Heart right ventricle (tissue), 16 donors: ENCODE data around the gene TTBK2. TPM values are rescaled to one million over a fixed set of nuclear protein-coding genes. Genes with fewer than 3 reads are reported as not detected.
"Not testable (repeated sequence)": the region's sequence is repeated elsewhere in the genome, so short reads cannot be mapped to it uniquely, and the experiment has no call there.

Experiments
- ATAC-seq, 8 donors: fragments of 200-7000 bp; cut with Tn5 transposase; one replicate each; pipeline ENCODE4 v1.9.1; 2020; ENCODE audit warnings: mild to moderate bottlenecking in 8 of 8, moderate library complexity in 8 of 8, moderate number of reproducible peaks in 1 of 8
- DNase-seq, 2 donors: peaks; one replicate each; pipeline ENCODE4 v3.0.0-alpha.2; 2020
- H3K27ac ChIP-seq, 10 donors: fragments of 200-600 bp; sonication (generic) in 2 of 10; one replicate each; pipeline versions ENCODE4 v1.5.0 to v1.8.0; 2020 to 2022; ENCODE audit warnings: mild to moderate bottlenecking in 3 of 10
- H3K27me3 ChIP-seq, 7 donors: fragments of 200-600 bp; one replicate each; pipeline ENCODE4 v1.8.0; 2021 to 2022; ENCODE audit warnings: mild to moderate bottlenecking in 2 of 7
- H3K36me3 ChIP-seq, 9 donors: fragments of 200-600 bp; sonication (generic) in 1 of 9; one replicate each; pipeline versions ENCODE4 v1.5.0 to v1.8.0; 2020 to 2022; ENCODE audit warnings: mild to moderate bottlenecking in 2 of 9
- H3K4me1 ChIP-seq, 9 donors: fragments of 200-600 bp; sonication (generic) in 1 of 9; one replicate each; pipeline versions ENCODE4 v1.5.0 to v1.8.0; 2020 to 2022; ENCODE audit warnings: mild to moderate bottlenecking in 4 of 9
- H3K4me3 ChIP-seq, 10 donors: fragments of 200-600 bp; sonication (generic) in 2 of 10; one replicate each; pipeline versions ENCODE4 v1.5.0 to v1.8.0; 2020 to 2022; ENCODE audit warnings: mild to moderate bottlenecking in 7 of 10, moderate library complexity in 2 of 10
- H3K9me3 ChIP-seq, 11 donors: fragments of 200-600 bp in 10 of 11; sonication (generic) in 2 of 11; one replicate each; pipeline versions ENCODE4 v1.5.0 to v1.8.0; 2013 to 2022; ENCODE audit warnings: mild to moderate bottlenecking in 2 of 11, control low read depth in 1 of 11, moderate library complexity in 1 of 11
- WGBS, 2 donors: extraction: QIAGEN DNeasy Blood & Tissue Kit; methylation state at CpG; one replicate each; pipeline ENCODE4 v1.1.7; 2013; ENCODE audit warnings: inconsistent platforms in 1 of 2; 5-methylcytosine and 5-hydroxymethylcytosine counted together
- intact Hi-C, 10 donors: fragments of 100-400 bp; cut with DNase I; formaldehyde crosslinking; loops; one replicate each; pipeline versions ENCODE4 v1.11.1 to v1.14.2; 2022
- polyA plus RNA-seq, 2 donors: library from polyadenylated mRNA; stranded (reverse); fragments of 200-250 nt; gene quantifications; one replicate each; pipeline ENCODE4 v1.2.3, GENCODE V29; 2013
- total RNA-seq, 10 donors: library from RNA; stranded (reverse); fragmentation: NEBNext Ultra II Directional in 3 of 10; extraction: Animal tissue kit (Norgen Biotek cat#: 25700) in 3 of 10; gene quantifications; one replicate each; pipeline versions ENCODE4 v1.2.1 to v1.2.4, GENCODE V29; 2021 to 2023
- TF ChIP-seq, protein P1 (sequence below), 9 donors: fragments of 200-600 bp; sonication (generic) in 2 of 9; IDR thresholded peaks; one replicate each; pipeline versions ENCODE4 v1.5.0 to v1.8.0; 2021 to 2022; ENCODE audit warnings: antibody characterized with exemption in 9 of 9, mild to moderate bottlenecking in 5 of 9, moderate library complexity in 1 of 9
- donor health status: Arrhythmogenic right ventricular cardiomyopathy.
- donor health status: ischemic (EF 13 %, LVEDD 7.1; RV severe dilation, severe dysfunction).
- donor health status: healthy with polysubstance abuse.
- donor health status: DM: no; HTN: yes; CAD: no.
- donor health status: DM: no; HTN: no; CAD: no.
- donor health status: ischemic (EF 25% LVEDD 6.9; RV normal size, moderate dysfunction).
- donor health status: ischemic (EF 25% LVEDD 5.7; RV mildly dilated, moderate dysfunction).
- donor health status: healthy.
- donor health status: DM: yes; HTN: yes; CAD: no.
- donor health status: Ischemic cardiomyopathy.
- donor health status: ischemic (EF 35%, LVEDD 5.7; RV mildly dilated, moderate dysfunction).
- donor health status: nonischemic (EF 11% LVEDD 7.7; RV severe dilation, severe dysfunction).
- donor health status: DM: yes; HTN: yes; CAD: no.
- donor health status: PGD.
- donor health status: ischemic (EF 29% LVEDD 5.4; RV normal size, mild dysfunction).
- donor health status: nonischemic (EF 23%, LVEDD 6.1; RV moderate dilation, normal function).

The TTBK2 gene
- total and polyA plus RNA-seq, 12 donors: 2.1 to 29.1 (median 22.1) TPM

DNA sequence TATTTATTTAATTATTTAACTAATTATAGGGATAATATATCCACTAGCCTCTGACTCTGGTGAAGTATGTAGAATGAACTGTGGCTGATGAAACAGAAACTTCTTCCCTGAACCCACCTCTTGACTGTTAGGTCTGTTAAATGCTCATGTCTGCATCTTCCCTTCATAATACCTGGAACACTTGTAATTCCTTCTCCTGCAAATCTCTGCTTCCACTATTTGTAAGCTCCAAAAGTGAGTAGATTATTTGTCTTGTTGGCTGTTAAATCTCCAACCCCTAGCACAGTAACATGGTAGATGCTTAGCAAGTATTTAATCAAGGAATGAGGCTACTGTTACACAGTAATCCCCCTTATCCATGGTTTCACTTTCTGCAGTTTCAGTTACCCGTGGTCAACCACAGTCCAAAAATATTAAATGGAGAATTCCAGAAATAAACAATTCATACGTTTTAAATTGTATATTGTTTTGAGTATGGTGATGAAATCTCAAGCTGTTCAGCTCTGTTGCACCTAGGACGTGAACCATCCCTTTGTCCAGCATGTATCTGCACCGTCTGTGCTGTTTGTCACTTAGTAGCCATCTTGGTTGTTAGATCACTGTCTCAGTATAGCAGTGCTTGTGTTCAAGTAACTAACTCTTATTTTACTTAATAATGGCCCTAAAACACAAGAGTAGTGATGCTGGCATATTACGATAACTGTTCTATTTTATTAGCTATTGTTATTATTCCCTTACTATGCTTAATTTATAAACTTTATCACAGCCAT lies 5.7 kb downstream of the TTBK2 start:
- intact Hi-C loops: no loop called here
- DNase-seq (no peak), ATAC-seq (no peak)
- Histone ChIP-seq H3K27me3 (no peaks in the 10 kb centered on the region), H3K9me3 (no peaks in the 10 kb centered on the region), H3K4me3 (peak overlapping the region in 2 of 10 donors; percentile 5 to 20), H3K36me3 (no peaks in the 10 kb centered on the region), H3K4me1 (peaks cover 0 to 52% (median 17%) of the 10 kb centered on the region in 9 donors), H3K27ac (no peak overlapping the region)
- WGBS, 2 donors: 75 to 82% methylated on average over 5 of the region's 5 CpGs
- TF ChIP-seq, protein P1, sequence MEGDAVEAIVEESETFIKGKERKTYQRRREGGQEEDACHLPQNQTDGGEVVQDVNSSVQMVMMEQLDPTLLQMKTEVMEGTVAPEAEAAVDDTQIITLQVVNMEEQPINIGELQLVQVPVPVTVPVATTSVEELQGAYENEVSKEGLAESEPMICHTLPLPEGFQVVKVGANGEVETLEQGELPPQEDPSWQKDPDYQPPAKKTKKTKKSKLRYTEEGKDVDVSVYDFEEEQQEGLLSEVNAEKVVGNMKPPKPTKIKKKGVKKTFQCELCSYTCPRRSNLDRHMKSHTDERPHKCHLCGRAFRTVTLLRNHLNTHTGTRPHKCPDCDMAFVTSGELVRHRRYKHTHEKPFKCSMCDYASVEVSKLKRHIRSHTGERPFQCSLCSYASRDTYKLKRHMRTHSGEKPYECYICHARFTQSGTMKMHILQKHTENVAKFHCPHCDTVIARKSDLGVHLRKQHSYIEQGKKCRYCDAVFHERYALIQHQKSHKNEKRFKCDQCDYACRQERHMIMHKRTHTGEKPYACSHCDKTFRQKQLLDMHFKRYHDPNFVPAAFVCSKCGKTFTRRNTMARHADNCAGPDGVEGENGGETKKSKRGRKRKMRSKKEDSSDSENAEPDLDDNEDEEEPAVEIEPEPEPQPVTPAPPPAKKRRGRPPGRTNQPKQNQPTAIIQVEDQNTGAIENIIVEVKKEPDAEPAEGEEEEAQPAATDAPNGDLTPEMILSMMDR (IDR thresholded peaks at IDR 0.05): no peak

DNA sequence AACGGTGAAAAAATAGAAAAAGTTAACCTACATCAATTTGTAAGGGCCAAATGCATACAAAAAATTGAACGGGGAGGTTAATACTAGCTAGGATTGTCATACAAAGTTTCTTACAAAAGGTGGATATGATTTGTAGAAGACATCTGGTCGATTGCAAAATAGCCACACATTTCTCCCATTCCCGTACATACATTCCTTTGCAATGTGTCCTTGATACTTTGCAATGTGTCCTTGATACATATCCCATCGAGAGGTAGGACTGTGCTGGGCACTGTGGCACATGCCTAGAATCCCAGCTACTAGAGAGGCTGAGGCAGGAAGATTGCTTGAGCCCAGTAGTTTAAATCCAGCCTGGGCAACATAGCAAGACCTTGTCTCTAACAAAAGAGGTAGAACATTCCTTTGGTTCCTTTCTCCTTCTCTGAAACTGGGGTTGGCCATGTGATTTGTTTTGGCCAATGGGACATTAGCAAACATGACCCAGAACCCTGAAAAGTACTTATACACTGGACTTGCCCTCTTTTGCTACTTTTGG lies 9.5 kb downstream of the TTBK2 start:
- WGBS, 2 donors: 75 to 82% methylated on average over 5 of the region's 5 CpGs
- ATAC-seq (no peak), DNase-seq (no peak)
- Histone ChIP-seq H3K36me3 (peaks cover 0 to 5% (median 0%) of the 10 kb centered on the region in 9 donors), H3K27me3 (no peaks in the 10 kb centered on the region), H3K4me1 (peaks cover 0 to 22% (median 0%) of the 10 kb centered on the region in 9 donors), H3K4me3 (no peak overlapping the region), H3K27ac (no peak overlapping the region), H3K9me3 (no peaks in the 10 kb centered on the region)
- intact Hi-C loops: no loop called here
- TF ChIP-seq, protein P1 (IDR thresholded peaks at IDR 0.05): no peak

- intact Hi-C loops: no loop called here
- Histone ChIP-seq H3K36me3 (peaks cover 0 to 8% (median 0%) of the 10 kb centered on the region in 9 donors), H3K9me3 (no peaks in the 10 kb centered on the region), H3K27ac (no peak overlapping the region), H3K4me3 (no peak overlapping the region), H3K27me3 (no peaks in the 10 kb centered on the region), H3K4me1 (peaks cover 0 to 19% (median 8%) of the 10 kb centered on the region in 9 donors)
- ATAC-seq (no peak), DNase-seq (no peak)
- 61 to 62% methylated on average over 2 of the region's 2 CpGs for WGBS, 2 donors
- TF ChIP-seq, protein P1 (IDR thresholded peaks at IDR 0.05): no peak
Observed at GRCh38 chr15:42908538-42908937, 12.0 kb downstream of the TTBK2 start.

DNA sequence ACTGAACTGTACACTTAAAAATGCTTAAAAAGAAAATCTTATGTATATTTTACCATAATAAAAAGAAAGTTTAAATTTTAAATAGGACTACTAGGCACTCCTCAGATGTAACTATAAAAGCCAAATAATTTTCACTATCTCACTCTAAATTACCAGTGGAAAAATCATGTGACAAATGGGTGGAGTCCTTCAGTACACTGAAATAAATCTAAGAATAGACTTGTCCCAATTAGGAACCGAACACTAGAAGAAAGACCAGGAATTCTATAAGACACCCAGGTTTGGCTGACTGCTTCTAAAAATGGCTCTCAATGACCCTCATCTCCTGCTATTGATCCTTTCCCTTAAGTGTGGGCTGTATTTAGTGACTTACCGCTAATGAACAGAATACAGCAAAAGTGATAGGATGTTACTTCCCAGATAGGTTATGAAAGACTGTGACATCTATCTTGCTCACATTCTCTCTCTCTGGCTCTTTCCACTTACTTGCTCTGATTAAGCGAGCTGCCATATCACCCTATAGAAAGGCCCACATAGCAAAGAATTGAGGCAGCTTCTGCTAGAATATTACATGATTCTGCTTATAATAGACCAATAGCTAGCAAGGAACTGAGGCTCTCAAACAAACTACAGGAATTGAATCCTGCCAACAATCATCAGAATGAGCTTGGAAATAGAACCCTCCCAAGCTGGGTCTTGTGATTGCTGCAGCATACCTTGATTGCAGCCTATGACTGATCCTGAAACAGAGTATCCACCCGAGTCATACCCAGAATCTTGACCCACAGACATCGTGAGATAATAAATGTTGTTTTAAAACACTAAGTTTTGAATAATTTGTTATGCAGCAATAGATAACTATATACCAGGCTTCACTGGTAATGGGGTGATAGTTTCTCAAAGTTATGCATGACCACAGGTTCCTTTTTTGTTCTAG lies 16.9 kb downstream of the TTBK2 start:
- Histone ChIP-seq H3K27me3 (no peaks in the 10 kb centered on the region), H3K9me3 (no peaks in the 10 kb centered on the region), H3K36me3 (peaks cover 0 to 8% (median 0%) of the 10 kb centered on the region in 9 donors), H3K4me3 (peak overlapping the region in 2 of 10 donors; percentile 3 to 11), H3K27ac (peak overlapping the region in 7 of 10 donors; percentile 19 to 72 (median 42)), H3K4me1 (peaks cover 0 to 25% (median 13%) of the 10 kb centered on the region in 9 donors)
- TF ChIP-seq, protein P1 (IDR thresholded peaks at IDR 0.05): no peak
- ATAC-seq (peak in 6 of 8 donors; percentile 35 to 66 (median 60)), DNase-seq (no peak)
- WGBS, 2 donors: 50 to 55% methylated on average over 5 of the region's 5 CpGs
- intact Hi-C loops: no loop called here

GRCh38 chr15:42893911-42894310 lies 26.7 kb downstream of the TTBK2 start:
- H3K4me3 ChIP-seq, DNase-seq, H3K27ac ChIP-seq, intact Hi-C loops, H3K27me3 ChIP-seq, ATAC-seq, H3K36me3 ChIP-seq: not testable (repeated sequence)
- 100% methylated on average over 1 of the region's 1 CpG for WGBS, 2 donors
- H3K4me1 ChIP-seq: peaks cover 0 to 18% (median 14%) of the 10 kb centered on the region in 9 donors
- H3K9me3 ChIP-seq: peaks cover 0 to 14% (median 0%) of the 10 kb centered on the region in 11 donors
